Smooth muscle cell (in vitro differentiated cells): Measurements from ENCODE around the gene SUB1. TPM values are rescaled to one million over a fixed set of nuclear protein-coding genes. Genes with fewer than 3 reads are reported as not detected.
"Not testable (repeated sequence)": the region's sequence is repeated elsewhere in the genome, so short reads cannot be mapped to it uniquely, and the experiment has no call there.

Source experiments
- DNase-seq: peaks from one replicate; lab custom pipeline; 2025; ENCODE audit not compliant: unreplicated experiment; lab: John Stamatoyannopoulos, UW
- H2AFZ ChIP-seq: fragments of 200-600 bp; sonication (generic); 2 replicates; pipeline ENCODE4 v1.6.0; 2016; ENCODE audit warnings: antibody characterized with exemption, low read depth, mild to moderate bottlenecking
- H3F3A ChIP-seq: fragments of 200-600 bp; sonication (generic); 2 replicates; pipeline ENCODE4 v1.6.0; 2017; ENCODE audit warnings: antibody characterized with exemption, low read depth
- H3K27ac ChIP-seq: fragments of 200-600 bp; sonication (generic); 2 replicates; pipeline ENCODE4 v1.5.1; 2016; ENCODE audit warnings: low read depth, mild to moderate bottlenecking
- H3K27me3 ChIP-seq: fragments of 200-600 bp; sonication (generic); 2 replicates; pipeline ENCODE4 v1.6.1; 2016; ENCODE audit warnings: low read depth, mild to moderate bottlenecking
- H3K36me3 ChIP-seq: fragments of 200-600 bp; sonication (generic); 2 replicates; pipeline ENCODE4 v1.5.1; 2016; ENCODE audit warnings: low read depth
- H3K4me1 ChIP-seq: fragments of 200-600 bp; sonication (generic); 2 replicates; pipeline ENCODE4 v1.5.1; 2016; ENCODE audit warnings: low read depth
- H3K4me2 ChIP-seq: fragments of 200-600 bp; sonication (generic); 2 replicates; pipeline ENCODE4 v1.6.0; 2016; ENCODE audit warnings: mild to moderate bottlenecking
- H3K4me3 ChIP-seq: fragments of 200-600 bp; sonication (generic); 2 replicates; pipeline ENCODE4 v1.5.1; 2016; ENCODE audit warnings: mild to moderate bottlenecking
- H3K79me2 ChIP-seq: fragments of 200-600 bp; sonication (generic); 2 replicates; pipeline ENCODE4 v1.6.0; 2016; ENCODE audit warnings: low read depth, mild to moderate bottlenecking
- H3K9ac ChIP-seq: fragments of 200-600 bp; sonication (generic); 2 replicates; pipeline ENCODE4 v1.6.0; 2016; ENCODE audit warnings: low read depth
- H3K9me3 ChIP-seq: fragments of 200-600 bp; sonication (generic); replicated peaks from 2 replicates; pipeline ENCODE4 v1.5.1; 2016; ENCODE audit warnings: low read depth
- H4K20me1 ChIP-seq: fragments of 200-600 bp; sonication (generic); 2 replicates; pipeline ENCODE4 v1.6.0; 2016; ENCODE audit warnings: low read depth
- WGBS: methylation state at CpG from one replicate; pipeline ENCODE4 v1.1.7; 2016; ENCODE audit warnings: low lambda C conversion rate; 5-methylcytosine and 5-hydroxymethylcytosine counted together
- polyA plus RNA-seq: library from polyadenylated mRNA; unstranded; fragments of >200 nt; fragmentation: Nextera tagmentation; extraction: Ambion mirVana; gene quantifications from 2 replicates; pipeline ENCODE4 v1.2.1, GENCODE V29; 2016
- total RNA-seq: library from RNA; depleted of rRNA; stranded (reverse); fragments of >200 nt; gene quantifications from 2 replicates; pipeline ENCODE4 v1.2.3, GENCODE V29; 2014
- TF ChIP-seq, protein P1 (sequence below): fragments of 200-600 bp; sonication (generic); IDR thresholded peaks from 2 replicates; pipeline ENCODE4 v1.5.1; 2017; ENCODE audit warnings: borderline replicate concordance, mild to moderate bottlenecking, antibody characterized with exemption; ENCODE audit not compliant: insufficient read depth, poor library complexity, severe bottlenecking

Gene SUB1
- total and polyA plus RNA-seq, 2 experiments from 2014 or later, result 321 to 466 TPM

DNA sequence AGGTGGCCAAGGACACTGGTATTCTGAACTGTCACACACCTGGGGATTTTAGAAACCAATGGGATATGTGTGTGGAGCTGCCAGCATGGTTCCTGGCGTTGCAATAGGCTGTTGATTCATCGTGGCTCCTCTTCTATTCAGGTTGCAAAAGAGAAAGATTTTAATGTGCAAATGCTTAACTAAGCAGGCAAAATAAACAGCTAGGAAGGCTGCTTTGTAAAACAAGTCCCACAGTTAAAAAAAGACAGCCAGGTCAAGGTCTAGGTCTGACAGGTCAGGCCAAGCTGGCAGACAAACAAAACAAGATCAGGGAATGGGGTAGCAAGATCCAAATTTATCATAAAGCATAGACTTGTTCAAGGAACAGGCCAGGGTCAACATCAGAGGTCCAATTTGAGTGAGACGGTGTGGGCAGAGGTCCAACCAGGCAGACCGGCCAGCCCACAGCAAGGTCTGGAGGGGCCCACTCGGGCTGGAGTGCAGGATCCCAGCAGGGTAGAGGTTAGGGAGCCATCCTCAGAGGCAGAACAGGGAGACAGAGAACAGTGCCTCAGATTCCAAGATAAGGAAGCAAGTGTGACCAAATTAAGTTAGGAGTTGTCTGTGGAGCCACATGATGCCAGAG, 45.6 kb downstream of the SUB1 start:
- WGBS, result 94% methylated on average over 5 of the region's 5 CpGs
- Histone ChIP-seq H3K36me3 (no peaks in the 10 kb centered on the region), H3K4me1 (no peaks in the 10 kb centered on the region), H3K79me2 (no peaks in the 10 kb centered on the region), H2AFZ (no peak overlapping the region), H3K4me2 (no peak overlapping the region), H3K9me3 (no peaks in the 10 kb centered on the region), H3F3A (no peaks in the 10 kb centered on the region), H4K20me1 (no peaks in the 10 kb centered on the region), H3K9ac (no peak overlapping the region), H3K4me3 (no peak overlapping the region), H3K27me3 (no peaks in the 10 kb centered on the region), H3K27ac (no peak overlapping the region)
- DNase-seq, result no peak
- TF ChIP-seq, protein P1, sequence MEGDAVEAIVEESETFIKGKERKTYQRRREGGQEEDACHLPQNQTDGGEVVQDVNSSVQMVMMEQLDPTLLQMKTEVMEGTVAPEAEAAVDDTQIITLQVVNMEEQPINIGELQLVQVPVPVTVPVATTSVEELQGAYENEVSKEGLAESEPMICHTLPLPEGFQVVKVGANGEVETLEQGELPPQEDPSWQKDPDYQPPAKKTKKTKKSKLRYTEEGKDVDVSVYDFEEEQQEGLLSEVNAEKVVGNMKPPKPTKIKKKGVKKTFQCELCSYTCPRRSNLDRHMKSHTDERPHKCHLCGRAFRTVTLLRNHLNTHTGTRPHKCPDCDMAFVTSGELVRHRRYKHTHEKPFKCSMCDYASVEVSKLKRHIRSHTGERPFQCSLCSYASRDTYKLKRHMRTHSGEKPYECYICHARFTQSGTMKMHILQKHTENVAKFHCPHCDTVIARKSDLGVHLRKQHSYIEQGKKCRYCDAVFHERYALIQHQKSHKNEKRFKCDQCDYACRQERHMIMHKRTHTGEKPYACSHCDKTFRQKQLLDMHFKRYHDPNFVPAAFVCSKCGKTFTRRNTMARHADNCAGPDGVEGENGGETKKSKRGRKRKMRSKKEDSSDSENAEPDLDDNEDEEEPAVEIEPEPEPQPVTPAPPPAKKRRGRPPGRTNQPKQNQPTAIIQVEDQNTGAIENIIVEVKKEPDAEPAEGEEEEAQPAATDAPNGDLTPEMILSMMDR, result no peak

DNA sequence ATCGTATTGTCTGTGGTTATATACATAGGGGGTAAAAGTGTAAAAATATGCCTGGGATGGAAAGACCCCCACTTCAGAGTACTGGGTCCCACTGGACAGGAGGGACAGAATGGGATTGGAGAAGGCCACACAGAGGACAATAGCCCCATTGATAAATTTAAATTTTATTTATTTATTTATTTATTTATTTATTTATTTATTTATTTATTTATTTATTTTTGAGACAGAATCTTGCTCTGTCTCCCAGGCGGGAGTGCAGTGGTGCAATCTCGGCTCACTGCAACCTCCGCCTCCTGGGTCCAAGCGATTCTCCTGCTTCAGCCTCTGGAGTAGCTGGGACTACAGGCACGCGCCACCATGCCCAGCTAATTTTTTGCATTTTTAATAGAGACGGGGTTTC, 47.7 kb downstream of the SUB1 start:
- H3K27me3 ChIP-seq, H3F3A ChIP-seq, H3K4me3 ChIP-seq, DNase-seq, H3K79me2 ChIP-seq, H4K20me1 ChIP-seq, H2AFZ ChIP-seq, H3K9me3 ChIP-seq, H3K4me2 ChIP-seq, H3K9ac ChIP-seq, H3K4me1 ChIP-seq, H3K27ac ChIP-seq, H3K36me3 ChIP-seq: not testable (repeated sequence)
- WGBS, result 97% methylated on average over 8 of the region's 8 CpGs

DNA sequence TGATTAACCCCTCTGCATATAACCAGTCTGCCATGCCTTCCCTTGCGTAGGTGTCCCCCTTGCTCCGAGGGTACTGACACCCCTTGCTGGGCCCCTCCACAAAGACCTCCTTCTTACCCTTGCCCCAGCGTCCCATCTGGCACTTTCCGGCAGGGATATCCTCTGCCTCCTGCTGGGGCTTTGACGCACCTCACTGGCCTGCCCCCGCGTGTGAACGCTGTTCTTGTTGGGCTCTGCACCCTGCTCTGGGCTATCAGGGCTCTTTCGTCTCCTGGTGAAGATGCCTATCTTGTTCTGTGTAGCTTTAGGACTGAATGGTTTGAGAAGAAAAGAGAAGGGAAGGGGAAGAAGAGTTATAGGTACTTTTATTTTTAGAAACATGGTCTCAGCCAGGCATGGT, 53.0 kb downstream of the SUB1 start:
- 80% methylated on average over 9 of the region's 9 CpGs for WGBS
- H3K27ac ChIP-seq, result no peak overlapping the region
- no peak overlapping the region for H3K4me2 ChIP-seq
- no peak overlapping the region for H2AFZ ChIP-seq
- no peaks in the 10 kb centered on the region for H3K79me2 ChIP-seq
- DNase-seq, result no peak
- H3K4me1 ChIP-seq, result no peaks in the 10 kb centered on the region
- no peak overlapping the region for H3K9ac ChIP-seq
- TF ChIP-seq, protein P1, result no peak
- H3K4me3 ChIP-seq, result no peak overlapping the region
- H4K20me1 ChIP-seq, result no peaks in the 10 kb centered on the region
- no peaks in the 10 kb centered on the region for H3K27me3 ChIP-seq
- no peaks in the 10 kb centered on the region for H3F3A ChIP-seq
- H3K36me3 ChIP-seq, result no peaks in the 10 kb centered on the region
- H3K9me3 ChIP-seq, result no peaks in the 10 kb centered on the region

DNA sequence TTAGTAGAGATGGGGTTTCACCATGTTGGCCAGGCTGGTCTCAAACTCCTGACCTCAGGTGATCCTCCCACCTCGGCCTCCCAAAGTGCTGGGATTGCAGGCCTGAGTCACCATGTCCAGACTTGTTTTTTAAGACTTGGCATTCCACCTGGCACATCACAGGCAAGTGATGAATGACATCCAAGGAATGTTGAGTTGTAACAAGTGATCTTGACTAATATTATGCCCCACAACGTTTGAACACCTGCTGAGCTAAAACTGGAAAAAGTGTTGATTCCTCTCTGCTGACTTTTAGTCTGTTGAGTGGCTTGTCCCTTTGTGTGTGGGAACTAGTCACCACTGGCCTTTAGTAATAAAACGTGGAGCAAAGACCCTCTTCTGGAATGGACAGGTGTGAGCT, 54.6 kb downstream of the SUB1 start:
- 77% methylated on average over 3 of the region's 3 CpGs for WGBS
- H3K4me1 ChIP-seq, result no peaks in the 10 kb centered on the region
- no peak overlapping the region for H3K9ac ChIP-seq
- no peak overlapping the region for H3K27ac ChIP-seq
- no peak overlapping the region for H3K4me2 ChIP-seq
- no peaks in the 10 kb centered on the region for H3K9me3 ChIP-seq
- H3K4me3 ChIP-seq, result no peak overlapping the region
- TF ChIP-seq, protein P1, result no peak
- H4K20me1 ChIP-seq, result no peaks in the 10 kb centered on the region
- H3K79me2 ChIP-seq, result no peaks in the 10 kb centered on the region
- no peak overlapping the region for H2AFZ ChIP-seq
- no peaks in the 10 kb centered on the region for H3F3A ChIP-seq
- no peak for DNase-seq
- no peaks in the 10 kb centered on the region for H3K27me3 ChIP-seq
- H3K36me3 ChIP-seq, result no peaks in the 10 kb centered on the region
